HCT116 (cell line): ENCODE data around the gene ZNF773. TPM values are rescaled to one million over a fixed set of nuclear protein-coding genes. Genes with fewer than 3 reads are reported as not detected.

Experiments
- ATAC-seq: fragments of 200-7000 bp; cut with Tn5 transposase; 2 replicates; pipeline ENCODE4 v1.9.1; 2020; ENCODE audit warnings: mild to moderate bottlenecking, moderate library complexity
- BruUV-seq: library from RNA; stranded (reverse); fragments of 400-500 nt; replicated peaks from 2 replicates; lab custom pipeline; 2021; lab: Mats Ljungman, UMichigan
- CTCF ChIA-PET: fragments of 300-600 bp; sonication (Branson Sonifier 250); formaldehyde crosslinking; loops from one replicate; lab custom pipeline; 2021; ENCODE audit warnings: antibody characterized with exemption; lab: Charles Lee
- POLR2A ChIA-PET: fragments of 300-600, 350-600 bp; sonication (Branson Sonifier 250); formaldehyde crosslinking; loops from one replicate; lab custom pipeline; 2021; ENCODE audit warnings: antibody characterized with exemption; lab: Charles Lee
- RAD21 ChIA-PET, 2 experiments: fragments of 300-600 bp; sonication (Branson Sonifier 250); formaldehyde crosslinking; loops; one replicate each; lab custom pipeline; 2023; ENCODE audit warnings: low total read pairs in 2 of 2; ENCODE audit not compliant: uncharacterized antibody in 2 of 2, unreplicated experiment in 2 of 2, low non-redundant PET in 1 of 2; lab: Charles Lee
- DNase-seq: peaks from one replicate; pipeline ENCODE4 v3.0.0-alpha.2; 2010; ENCODE audit warnings: low read depth, low spot score
- H2AFZ ChIP-seq: fragments of 200-600 bp; shearing (Covaris generic), sonication (generic); 2 replicates; pipeline ENCODE4 v1.6.1; 2017; ENCODE audit warnings: low read depth, mixed run types, mixed read lengths, antibody characterized with exemption, low read length; ENCODE audit not compliant: poor library complexity, severe bottlenecking
- H3K27ac ChIP-seq: 2 replicates; pipeline ENCODE4 v1.5.1; 2012; ENCODE audit warnings: low read depth, low read length
- H3K27me3 ChIP-seq: fragments of 200-600 bp; sonication (generic); 2 replicates; pipeline ENCODE4 v1.6.1; 2016; ENCODE audit warnings: mixed run types, low read length, mixed read lengths; ENCODE audit not compliant: insufficient read depth
- H3K36me3 ChIP-seq, 2 experiments: fragments of 200-500 bp in 1 of 2; fragments of 200-600 bp in 1 of 2; sonication (Bioruptor generic) in 1 of 2; sonication (generic) in 1 of 2; 2 replicates each; pipeline versions ENCODE4 v1.5.1 to v1.6.1; 2014 to 2016; ENCODE audit warnings: low read length in 2 of 2, inconsistent platforms in 1 of 2, mixed read lengths in 1 of 2, mixed run types in 1 of 2; ENCODE audit not compliant: insufficient read depth in 2 of 2, control insufficient read depth in 1 of 2
- H3K4me1 ChIP-seq, 2 experiments: fragments of 200-600 bp in 1 of 2; sonication (generic) in 1 of 2; 2 replicates each; pipeline versions ENCODE4 v1.5.1 to v1.6.1; 2012 to 2017; ENCODE audit warnings: low read length in 2 of 2, inconsistent platforms in 1 of 2, mild to moderate bottlenecking in 1 of 2, mixed read lengths in 1 of 2, mixed run types in 1 of 2, moderate library complexity in 1 of 2; ENCODE audit not compliant: insufficient read depth in 2 of 2, control insufficient read depth in 1 of 2
- H3K4me2 ChIP-seq: fragments of 200-600 bp; sonication (generic); 2 replicates; pipeline ENCODE4 v1.6.1; 2017; ENCODE audit warnings: mixed run types, low read length, mixed read lengths
- H3K4me3 ChIP-seq, 2 experiments: fragments of 200-600 bp in 1 of 2; sonication (generic) in 1 of 2; replicated peaks in 1 of 2; 2 replicates each; pipeline ENCODE4 v1.5.1; 2011 to 2016; ENCODE audit warnings: low read length in 2 of 2, control low read depth in 1 of 2, low read depth in 1 of 2, mild to moderate bottlenecking in 1 of 2, mixed read lengths in 1 of 2, mixed run types in 1 of 2
- H3K79me2 ChIP-seq: fragments of 200-600 bp; sonication (generic); 2 replicates; pipeline ENCODE4 v1.6.1; 2017; ENCODE audit warnings: mild to moderate bottlenecking, mixed run types, low read length, moderate library complexity, mixed read lengths; ENCODE audit not compliant: insufficient read depth
- H3K9ac ChIP-seq: fragments of 200-600 bp; sonication (generic); 2 replicates; pipeline ENCODE4 v1.6.1; 2016; ENCODE audit warnings: low read length, mixed read lengths
- H3K9me2 ChIP-seq: fragments of 200-600 bp; sonication (generic), shearing (Covaris generic); 2 replicates; pipeline ENCODE4 v1.6.1; 2017; ENCODE audit warnings: mixed run types, mild to moderate bottlenecking, moderate library complexity; ENCODE audit not compliant: insufficient read depth
- H3K9me3 ChIP-seq, 2 experiments: fragments of 200-500 bp in 1 of 2; fragments of 200-600 bp in 1 of 2; sonication (Bioruptor generic) in 1 of 2; sonication (generic) in 1 of 2; 2 replicates each; pipeline ENCODE4 v1.6.1; 2014 to 2017; ENCODE audit warnings: low read length in 2 of 2, mixed read lengths in 2 of 2, inconsistent platforms in 1 of 2, low read depth in 1 of 2, mild to moderate bottlenecking in 1 of 2, mixed run types in 1 of 2, moderate library complexity in 1 of 2; ENCODE audit not compliant: control insufficient read depth in 1 of 2, insufficient read depth in 1 of 2
- H4K20me1 ChIP-seq: fragments of 200-600 bp; sonication (generic), shearing (Covaris generic); 2 replicates; pipeline ENCODE4 v1.6.1; 2017; ENCODE audit warnings: mixed run types, mild to moderate bottlenecking, moderate library complexity; ENCODE audit not compliant: insufficient read depth
- CBX3 ChIP-seq: IDR thresholded peaks from 2 replicates; pipeline ENCODE4 v1.6.1; 2012; ENCODE audit warnings: low read depth
- RAD21 ChIP-seq: IDR thresholded peaks from 2 replicates; pipeline ENCODE4 v1.6.1; 2012; ENCODE audit warnings: low read depth, mild to moderate bottlenecking
- SIN3A ChIP-seq: IDR thresholded peaks from 2 replicates; pipeline ENCODE4 v1.6.1; 2012; ENCODE audit warnings: low read depth
- SRF ChIP-seq: IDR thresholded peaks from 2 replicates; pipeline ENCODE4 v1.6.1; 2012; ENCODE audit warnings: low read depth
- TCF7L2 ChIP-seq: IDR thresholded peaks from 2 replicates; pipeline ENCODE4 v1.7.0; 2011; ENCODE audit warnings: borderline replicate concordance, inconsistent platforms; ENCODE audit not compliant: insufficient read depth, insufficient read length; ENCODE audit errors: extremely low read depth
- ZBTB33 ChIP-seq: IDR thresholded peaks from 2 replicates; pipeline ENCODE4 v1.6.1; 2011; ENCODE audit warnings: mild to moderate bottlenecking, low read length, moderate library complexity; ENCODE audit not compliant: insufficient replicate concordance; ENCODE audit errors: extremely low read depth
- intact Hi-C: fragments of 100-400 bp; cut with micrococcal nuclease; formaldehyde crosslinking; loops from 2 replicates; pipeline ENCODE4 v1.10.0; 2022
- total RNA-seq: library from RNA; stranded (reverse); gene quantifications from one replicate; pipeline ENCODE4 v1.2.1, GENCODE V29; 2021; ENCODE audit not compliant: unreplicated experiment
- TF ChIP-seq, protein P1 (sequence below): IDR thresholded peaks from 2 replicates; pipeline ENCODE4 v1.6.1; 2012; ENCODE audit warnings: low read depth

The ZNF773 gene
- total RNA-seq, 1 experiment from 2014 or later = 0.42 TPM

DNA sequence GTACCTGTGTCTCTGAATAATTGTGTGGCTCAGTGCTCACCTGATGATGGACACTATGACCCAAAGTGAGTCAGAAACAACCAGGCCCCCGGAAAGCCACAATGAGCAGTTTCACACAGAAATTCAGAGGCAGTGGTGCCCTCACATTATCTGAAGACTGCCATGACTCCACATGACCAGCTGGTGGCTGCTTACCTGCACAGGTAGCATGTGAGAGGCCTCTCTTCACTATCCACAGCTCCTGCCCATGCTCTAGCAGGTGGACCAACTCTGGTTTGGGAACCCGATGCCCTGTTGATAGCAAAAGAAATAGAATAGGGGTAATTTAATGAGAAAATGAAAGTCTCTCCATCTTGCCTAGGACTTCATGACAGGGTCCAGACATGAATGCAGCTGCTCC, 52.7 kb downstream of the ZNF773 start:
- no peak for DNase-seq
- no peak overlapping the region for H3K4me3 ChIP-seq
- ChIA-PET RAD21 (no interaction called here), POLR2A (no interaction called here), CTCF (no interaction called here)
- no peak overlapping the region for H3K9ac ChIP-seq
- TF ChIP-seq, protein P1, sequence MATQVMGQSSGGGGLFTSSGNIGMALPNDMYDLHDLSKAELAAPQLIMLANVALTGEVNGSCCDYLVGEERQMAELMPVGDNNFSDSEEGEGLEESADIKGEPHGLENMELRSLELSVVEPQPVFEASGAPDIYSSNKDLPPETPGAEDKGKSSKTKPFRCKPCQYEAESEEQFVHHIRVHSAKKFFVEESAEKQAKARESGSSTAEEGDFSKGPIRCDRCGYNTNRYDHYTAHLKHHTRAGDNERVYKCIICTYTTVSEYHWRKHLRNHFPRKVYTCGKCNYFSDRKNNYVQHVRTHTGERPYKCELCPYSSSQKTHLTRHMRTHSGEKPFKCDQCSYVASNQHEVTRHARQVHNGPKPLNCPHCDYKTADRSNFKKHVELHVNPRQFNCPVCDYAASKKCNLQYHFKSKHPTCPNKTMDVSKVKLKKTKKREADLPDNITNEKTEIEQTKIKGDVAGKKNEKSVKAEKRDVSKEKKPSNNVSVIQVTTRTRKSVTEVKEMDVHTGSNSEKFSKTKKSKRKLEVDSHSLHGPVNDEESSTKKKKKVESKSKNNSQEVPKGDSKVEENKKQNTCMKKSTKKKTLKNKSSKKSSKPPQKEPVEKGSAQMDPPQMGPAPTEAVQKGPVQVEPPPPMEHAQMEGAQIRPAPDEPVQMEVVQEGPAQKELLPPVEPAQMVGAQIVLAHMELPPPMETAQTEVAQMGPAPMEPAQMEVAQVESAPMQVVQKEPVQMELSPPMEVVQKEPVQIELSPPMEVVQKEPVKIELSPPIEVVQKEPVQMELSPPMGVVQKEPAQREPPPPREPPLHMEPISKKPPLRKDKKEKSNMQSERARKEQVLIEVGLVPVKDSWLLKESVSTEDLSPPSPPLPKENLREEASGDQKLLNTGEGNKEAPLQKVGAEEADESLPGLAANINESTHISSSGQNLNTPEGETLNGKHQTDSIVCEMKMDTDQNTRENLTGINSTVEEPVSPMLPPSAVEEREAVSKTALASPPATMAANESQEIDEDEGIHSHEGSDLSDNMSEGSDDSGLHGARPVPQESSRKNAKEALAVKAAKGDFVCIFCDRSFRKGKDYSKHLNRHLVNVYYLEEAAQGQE = no peak
- TF ChIP-seq SRF = no peak
- H3K27ac ChIP-seq = no peak overlapping the region
- H3K4me2 ChIP-seq = no peak overlapping the region
- H3K4me1 ChIP-seq = no peaks in the 10 kb centered on the region
- BruUV-seq = no TSS peak
- H3K9me3 ChIP-seq = peaks cover 0 to 28% of the 10 kb centered on the region in 2 experiments; a peak in 2 of 4 replicates
- no peaks in the 10 kb centered on the region for H3K79me2 ChIP-seq
- H3K27me3 ChIP-seq = no peaks in the 10 kb centered on the region
- no peaks in the 10 kb centered on the region for H3K9me2 ChIP-seq
- H4K20me1 ChIP-seq = no peaks in the 10 kb centered on the region
- intact Hi-C loops = no loop called here
- no peak for ATAC-seq
- H3K36me3 ChIP-seq = no peaks in the 10 kb centered on the region
- H2AFZ ChIP-seq = no peak overlapping the region

DNA sequence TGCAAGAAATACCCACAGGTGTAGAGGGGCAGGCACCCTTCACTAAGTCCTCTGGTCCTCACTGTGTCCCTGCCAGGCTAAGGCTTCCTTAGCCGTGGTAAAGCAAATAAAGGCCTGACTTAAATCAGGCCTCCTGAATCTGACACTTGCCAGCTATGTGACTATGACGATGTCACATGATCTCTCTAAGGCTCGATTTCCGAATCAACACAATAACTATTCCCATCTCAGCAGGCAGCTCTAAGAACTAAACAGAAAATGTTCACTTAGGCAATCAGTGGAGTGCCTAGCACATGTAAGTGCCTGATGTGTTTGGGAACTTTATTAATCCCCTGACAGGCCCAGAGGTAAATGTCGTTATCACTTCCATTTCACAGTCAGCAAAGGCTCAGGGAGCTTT, 57.9 kb downstream of the ZNF773 start:
- DNase-seq = no peak
- Histone ChIP-seq H3K9me2 (no peaks in the 10 kb centered on the region), H3K36me3 (no peaks in the 10 kb centered on the region), H2AFZ (no peak overlapping the region), H3K27ac (no peak overlapping the region), H3K79me2 (no peaks in the 10 kb centered on the region), H3K4me2 (no peak overlapping the region), H3K27me3 (no peaks in the 10 kb centered on the region), H3K9me3 (peaks cover 3 to 36% of the 10 kb centered on the region in 2 experiments; a peak in 2 of 4 replicates), H3K9ac (no peak overlapping the region), H4K20me1 (no peaks in the 10 kb centered on the region), H3K4me1 (no peaks in the 10 kb centered on the region), H3K4me3 (no peak overlapping the region)
- no TSS peak for BruUV-seq
- POLR2A ChIA-PET = no interaction called here
- no peak for ATAC-seq
- TF ChIP-seq RAD21 (no peak), SRF (no peak), SIN3A (no peak), ZBTB33 (no peak), CBX3 (no peak), TCF7L2 (no peak)
- CTCF ChIA-PET = no interaction called here
- intact Hi-C loops = no loop called here
- RAD21 ChIA-PET = no interaction called here
